H1 (cell line): ENCODE measurements around the gene HTRA1. TPM values are rescaled to one million over a fixed set of nuclear protein-coding genes. Genes with fewer than 3 reads are reported as not detected.

Source experiments
- CTCF ChIA-PET: fragments of 300-600 bp; sonication (Branson Sonifier 250); formaldehyde crosslinking; loops from one replicate; lab custom pipeline; 2021; ENCODE audit not compliant: partially characterized antibody; lab: Charles Lee
- POLR2A ChIA-PET: fragments of 300-600 bp; sonication (Branson Sonifier 250); formaldehyde crosslinking; loops from one replicate; lab custom pipeline; 2021; ENCODE audit warnings: inconsistent platforms; ENCODE audit not compliant: partially characterized antibody; lab: Charles Lee
- DNase-seq, 2 experiments: peaks; one replicate each; pipeline versions ENCODE4 v3.0.0 to v3.0.0-alpha.2; 2010 to 2022; ENCODE audit warnings: low spot score in 2 of 2, low read depth in 1 of 2, mixed read lengths in 1 of 2
- FAIRE-seq: peaks from 2 replicates; lab custom pipeline; 2011; peaks lifted over from hg19 to GRCh38; lab: Jason Lieb, UNC
- H2AFZ ChIP-seq: 2 replicates; pipeline ENCODE4 v1.8.1; 2012; ENCODE audit warnings: low read length, inconsistent platforms
- H2AK5ac ChIP-seq: 2 replicates; pipeline ENCODE4 v1.6.1; 2013; ENCODE audit warnings: low read depth, low read length
- H2BK120ac ChIP-seq: replicated peaks from 2 replicates; pipeline ENCODE3; 2013; ENCODE audit warnings: low read depth, low read length, inconsistent platforms
- H2BK12ac ChIP-seq: 2 replicates; pipeline ENCODE4 v1.6.1; 2013; ENCODE audit warnings: low read depth, low read length
- H2BK15ac ChIP-seq: 2 replicates; pipeline ENCODE4 v1.6.1; 2013; ENCODE audit warnings: low read length
- H2BK20ac ChIP-seq: 2 replicates; pipeline ENCODE4 v1.6.1; 2013; ENCODE audit warnings: low read length
- H2BK5ac ChIP-seq: 2 replicates; pipeline ENCODE4 v1.6.1; 2013; ENCODE audit warnings: low read depth, low read length
- H3K14ac ChIP-seq: 2 replicates; pipeline ENCODE4 v1.6.1; 2013; ENCODE audit warnings: inconsistent platforms; ENCODE audit not compliant: insufficient read length
- H3K18ac ChIP-seq: 2 replicates; pipeline ENCODE4 v1.6.1; 2013; ENCODE audit warnings: low read length; ENCODE audit errors: extremely low read depth
- H3K23ac ChIP-seq: 2 replicates; pipeline ENCODE4 v1.6.1; 2013; ENCODE audit warnings: inconsistent platforms; ENCODE audit not compliant: insufficient read length
- H3K23me2 ChIP-seq: 2 replicates; pipeline ENCODE4 v1.6.1; 2013; ENCODE audit warnings: low read depth, low read length
- H3K27ac ChIP-seq: 2 replicates; pipeline ENCODE4 v1.6.1; 2011; ENCODE audit warnings: low read depth, low read length, inconsistent platforms
- H3K27me3 ChIP-seq, 4 experiments: replicated peaks in 1 of 4; 1 replicate in 1 of 4; 2 replicates in 3 of 4; pipeline versions ENCODE4 v1.6.1 to v1.8.1; 2011 to 2013; ENCODE audit warnings: low read length in 3 of 4, mild to moderate bottlenecking in 3 of 4, inconsistent platforms in 2 of 4, mixed read lengths in 2 of 4, moderate library complexity in 1 of 4; ENCODE audit not compliant: control insufficient read depth in 3 of 4, insufficient read depth in 3 of 4; ENCODE audit errors: extremely low read depth in 1 of 4
- H3K36me3 ChIP-seq, 4 experiments: 2 replicates each; pipeline versions ENCODE4 v1.6.1 to v1.8.1; 2011 to 2013; ENCODE audit warnings: mild to moderate bottlenecking in 4 of 4, low read length in 3 of 4, moderate library complexity in 2 of 4, control low read depth in 1 of 4, inconsistent platforms in 1 of 4; ENCODE audit not compliant: insufficient read depth in 4 of 4, control insufficient read depth in 2 of 4
- H3K4ac ChIP-seq: replicated peaks from 2 replicates; pipeline ENCODE3; 2013; ENCODE audit warnings: low read length, low read depth, mixed read lengths, inconsistent platforms; ENCODE audit not compliant: insufficient read length
- H3K4me1 ChIP-seq, 4 experiments: replicated peaks in 1 of 4; 1 replicate in 1 of 4; 2 replicates in 3 of 4; pipeline versions ENCODE4 v1.6.1 to v1.8.1; 2011 to 2013; ENCODE audit warnings: low read length in 3 of 4, inconsistent platforms in 2 of 4, mixed read lengths in 1 of 4; ENCODE audit not compliant: insufficient read depth in 4 of 4, control insufficient read depth in 3 of 4
- H3K4me2 ChIP-seq, 2 experiments: 2 replicates each; pipeline versions ENCODE4 v1.6.1 to v1.8.1; 2011 to 2013; ENCODE audit warnings: low read depth in 2 of 2, low read length in 2 of 2, control low read depth in 1 of 2, inconsistent platforms in 1 of 2, mild to moderate bottlenecking in 1 of 2; ENCODE audit not compliant: insufficient read depth in 1 of 2
- H3K4me3 ChIP-seq, 4 experiments: fragments of 200-600, 300-600 bp in 1 of 4; sonication (generic), shearing (Covaris generic), sonication (Bioruptor Twin) in 1 of 4; 2 replicates each; pipeline versions ENCODE4 v1.5.1 to v1.8.1; 2011 to 2016; ENCODE audit warnings: low read length in 4 of 4, low read depth in 3 of 4, control low read depth in 2 of 4, inconsistent platforms in 2 of 4, mild to moderate bottlenecking in 2 of 4, mixed read lengths in 1 of 4, moderate library complexity in 1 of 4; ENCODE audit not compliant: insufficient read depth in 2 of 4; ENCODE audit errors: extremely low read depth in 1 of 4
- H3K56ac ChIP-seq: replicated peaks from 2 replicates; pipeline ENCODE3; 2013; ENCODE audit warnings: low read depth, mild to moderate bottlenecking, mixed read lengths, low read length, inconsistent platforms; ENCODE audit not compliant: insufficient read length
- H3K79me1 ChIP-seq: 2 replicates; pipeline ENCODE4 v1.6.1; 2013; ENCODE audit warnings: low read depth, low read length, control low read depth
- H3K79me2 ChIP-seq, 2 experiments: 2 replicates each; pipeline versions ENCODE4 v1.6.1 to v1.8.1; 2012 to 2013; ENCODE audit warnings: low read length in 2 of 2, mild to moderate bottlenecking in 2 of 2, inconsistent platforms in 1 of 2; ENCODE audit not compliant: insufficient read depth in 2 of 2, control insufficient read depth in 1 of 2
- H3K9ac ChIP-seq, 4 experiments: replicated peaks in 1 of 4; 1 replicate in 1 of 4; 2 replicates in 3 of 4; pipeline versions ENCODE4 v1.6.1 to v1.8.1; 2011 to 2013; ENCODE audit warnings: low read depth in 3 of 4, low read length in 3 of 4, control low read depth in 2 of 4, mild to moderate bottlenecking in 2 of 4, moderate library complexity in 2 of 4, inconsistent platforms in 1 of 4; ENCODE audit errors: extremely low read depth in 1 of 4
- H3K9me3 ChIP-seq, 2 experiments: 2 replicates each; pipeline versions ENCODE4 v1.6.1 to v1.8.1; 2012 to 2013; ENCODE audit warnings: mild to moderate bottlenecking in 2 of 2, moderate library complexity in 2 of 2, control low read depth in 1 of 2, inconsistent platforms in 1 of 2, low read depth in 1 of 2, low read length in 1 of 2, mixed read lengths in 1 of 2; ENCODE audit not compliant: insufficient read depth in 2 of 2
- H4K20me1 ChIP-seq, 2 experiments: replicated peaks in 1 of 2; 2 replicates each; pipeline versions ENCODE3 to v1.8.1; 2011 to 2013; ENCODE audit warnings: inconsistent platforms in 2 of 2, low read length in 2 of 2, mild to moderate bottlenecking in 1 of 2; ENCODE audit not compliant: insufficient read depth in 2 of 2, control insufficient read depth in 1 of 2
- H4K5ac ChIP-seq: 2 replicates; pipeline ENCODE4 v1.6.1; 2013; ENCODE audit warnings: low read length, low read depth, mixed read lengths, inconsistent platforms; ENCODE audit not compliant: insufficient read length
- H4K8ac ChIP-seq: 2 replicates; pipeline ENCODE4 v1.8.0; 2013; ENCODE audit warnings: mild to moderate bottlenecking, moderate library complexity, low read length, inconsistent platforms; ENCODE audit not compliant: insufficient read depth; ENCODE audit errors: extremely low read depth
- H4K91ac ChIP-seq: replicated peaks from 2 replicates; pipeline ENCODE3; 2013; ENCODE audit warnings: low read length, mixed read lengths, inconsistent platforms; ENCODE audit not compliant: insufficient read length
- JUND ChIP-seq: IDR thresholded peaks from 2 replicates; pipeline ENCODE4 v1.6.1; 2011; ENCODE audit warnings: mild to moderate bottlenecking, improper control_type of control experiment, low read length
- WGBS, 2 experiments: shearing (Covaris generic) in 1 of 2; methylation state at CpG; one replicate each; pipeline versions ENCODE4 v1.1.6 to v1.1.7; 2013 to 2015; ENCODE audit warnings: low lambda C conversion rate in 2 of 2, mixed read lengths in 2 of 2, inconsistent platforms in 1 of 2, low coverage in 1 of 2, missing lambda C conversion rate in 1 of 2; ENCODE audit not compliant: insufficient replicate concordance in 2 of 2, insufficient coverage in 1 of 2, insufficient read length in 1 of 2; ENCODE audit errors: extremely low coverage in 1 of 2, missing lambda C conversion rate in 1 of 2; 5-methylcytosine and 5-hydroxymethylcytosine counted together
- polyA plus RNA-seq, 7 experiments: library from polyadenylated mRNA; depleted of rRNA in 3 of 7; stranded (reverse) in 5 of 7; unstranded in 2 of 7; fragments of >200 nt in 5 of 7; fragments of 200-250 nt in 2 of 7; gene quantifications; 1 replicate in 5 of 7; 2 replicates in 1 of 7; 4 replicates in 1 of 7; pipeline versions ENCODE4 v1.2.1 to v1.2.3, GENCODE V29; 2011 to 2013; ENCODE audit warnings: missing spikeins in 2 of 7, mixed read lengths in 2 of 7
- total RNA-seq: library from RNA; stranded (reverse); fragmentation: NEBNext Ultra II Directional; extraction: Animal tissue kit (Norgen Biotek cat#: 25700); gene quantifications from 2 replicates; pipeline ENCODE4 v1.2.1, GENCODE V29; 2021

Gene HTRA1
- total and polyA plus RNA-seq, 2 of the 8 experiments (the other 6 are each of a cell fraction or from before 2014, with no cell fraction given) = 15.8 to 20.1 TPM

DNA sequence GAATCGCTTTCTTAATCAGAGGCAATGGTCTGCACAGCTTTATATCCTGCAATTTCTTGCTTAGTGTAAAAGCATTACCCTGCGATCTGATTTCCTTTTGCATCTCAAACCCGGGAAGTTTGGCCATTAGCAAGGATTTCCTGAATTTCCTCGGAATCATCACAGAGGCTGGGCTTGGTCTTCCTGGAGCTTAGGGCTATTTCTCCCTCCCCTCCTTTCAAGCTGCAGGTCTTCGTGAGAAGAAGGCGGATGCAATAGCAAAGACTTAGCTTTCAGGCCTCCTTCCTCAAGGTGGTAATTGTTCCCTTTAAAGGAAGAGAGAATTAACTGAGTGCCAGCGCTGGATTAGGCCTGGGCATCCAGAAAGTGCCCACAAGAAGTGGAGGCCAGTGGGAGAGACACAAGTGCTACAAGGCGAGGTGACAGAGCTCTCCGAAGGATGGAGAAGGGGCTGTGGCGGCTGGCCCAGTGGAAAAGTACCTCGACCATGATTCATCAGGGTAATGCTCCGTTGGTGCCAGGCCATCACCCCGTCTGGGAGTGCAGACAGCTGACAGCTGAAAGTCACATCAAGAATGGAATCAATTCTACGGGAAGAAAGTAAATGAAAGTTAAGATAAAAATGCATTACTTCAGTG lies 10.9 kb upstream of the HTRA1 start:
- Histone ChIP-seq H3K4ac (no peak overlapping the region), H3K79me1 (no peaks in the 10 kb centered on the region), H2AK5ac (no peak overlapping the region), H2BK5ac (no peak overlapping the region), H3K36me3 (no peaks in the 10 kb centered on the region), H3K9me3 (peaks cover 3 to 10% of the 10 kb centered on the region in 2 experiments; a peak in 3 of 4 replicates), H4K5ac (no peak overlapping the region), H3K27ac (no peak overlapping the region), H3K4me2 (no peak overlapping the region), H3K79me2 (no peaks in the 10 kb centered on the region), H3K14ac (no peak overlapping the region), H2BK20ac (no peak overlapping the region), H3K4me3 (no peak overlapping the region), H4K8ac (no peak overlapping the region), H3K23ac (no peak overlapping the region), H2BK120ac (no peak overlapping the region), H4K20me1 (no peaks in the 10 kb centered on the region), H3K27me3 (no peaks in the 10 kb centered on the region), H3K4me1 (0 out of 7 replicates have a peak, but pooled peaks cover 0 to 2% (median 0%) of the 10 kb centered on the region in 4 experiments), H3K18ac (no peak overlapping the region), H3K23me2 (no peaks in the 10 kb centered on the region), H3K56ac (no peak overlapping the region), H2BK12ac (no peak overlapping the region), H2AFZ (no peak overlapping the region), H4K91ac (no peak overlapping the region), H3K9ac (no peak overlapping the region), H2BK15ac (no peak overlapping the region)
- WGBS, 2 experiments = 83% methylated on average over 14 of the region's 14 CpGs; no CpG with 5 or more reads in 1 of the 2 experiments
- ChIA-PET POLR2A (interaction anchor here (0.6 kb wide), 1 partner anchor 283 kb away, joined by 3 read pairs; no protein-coding TSS in a partner anchor), CTCF (interaction anchor here (0.6 to 1.8 kb wide), 11 partner anchors 11 to 380 kb away, joined by 3 to 8 read pairs (median 3); no protein-coding TSS in a partner anchor)
- no peak for DNase-seq
- FAIRE-seq = no peak
- TF ChIP-seq JUND = no peak
